ENCODE results near the gene UNC5A.

The UNC5A gene

GRCh38 chr5:176847148-176847547 is 36.8 kb downstream of the UNC5A start:
- DNase-seq (ENCODE audit: low read depth): no peak
- no peak for TF ChIP-seq CTCF (IDR thresholded peaks at IDR 0.05; ENCODE audit: low read depth, low read length, missing control alignments)
- in situ Hi-C loops (cut with HindIII; ENCODE audit: low sequenced_read_pairs): no loop called here
- no peak overlapping the region for H3K4me3 ChIP-seq (ENCODE audit: low read depth, low read length)

GRCh38 chr5:176847726-176848290 is 37.4 kb downstream of the UNC5A start:
- in situ Hi-C loops (cut with HindIII; ENCODE audit: low sequenced_read_pairs): no loop called here
- DNase-seq (ENCODE audit: low read depth): no peak
- no peak for TF ChIP-seq CTCF (IDR thresholded peaks at IDR 0.05; ENCODE audit: low read depth, low read length, missing control alignments)
- no peak overlapping the region for H3K4me3 ChIP-seq (ENCODE audit: low read depth, low read length)

GRCh38 chr5:176848651-176849050 is 38.3 kb downstream of the UNC5A start:
- TF ChIP-seq CTCF (IDR thresholded peaks at IDR 0.05; ENCODE audit: low read depth, low read length, missing control alignments): no peak
- DNase-seq (ENCODE audit: low read depth): no peak
- no peak overlapping the region for H3K4me3 ChIP-seq (ENCODE audit: low read depth, low read length)

GRCh38 chr5:176849611-176850227 is 39.4 kb downstream of the UNC5A start:
- H3K4me3 ChIP-seq (ENCODE audit: low read depth, low read length): no peak overlapping the region
- in situ Hi-C loops (cut with HindIII; ENCODE audit: low sequenced_read_pairs): no loop called here
- TF ChIP-seq CTCF (IDR thresholded peaks at IDR 0.05; ENCODE audit: low read depth, low read length, missing control alignments): no peak
- DNase-seq (ENCODE audit: low read depth): no peak

More at GRCh38 chr5:176848651-176849050, 38.3 kb downstream of the UNC5A start:
- in situ Hi-C loops (cut with HindIII; ENCODE audit: low sequenced_read_pairs): no loop called here

GRCh38 chr5:176850371-176851245 is 40.2 kb downstream of the UNC5A start:
- in situ Hi-C loops (cut with HindIII; ENCODE audit: low sequenced_read_pairs): no loop called here
- DNase-seq (ENCODE audit: low read depth): no peak
- no peak overlapping the region for H3K4me3 ChIP-seq (ENCODE audit: low read depth, low read length)
- no peak for TF ChIP-seq CTCF (IDR thresholded peaks at IDR 0.05; ENCODE audit: low read depth, low read length, missing control alignments)

DNA sequence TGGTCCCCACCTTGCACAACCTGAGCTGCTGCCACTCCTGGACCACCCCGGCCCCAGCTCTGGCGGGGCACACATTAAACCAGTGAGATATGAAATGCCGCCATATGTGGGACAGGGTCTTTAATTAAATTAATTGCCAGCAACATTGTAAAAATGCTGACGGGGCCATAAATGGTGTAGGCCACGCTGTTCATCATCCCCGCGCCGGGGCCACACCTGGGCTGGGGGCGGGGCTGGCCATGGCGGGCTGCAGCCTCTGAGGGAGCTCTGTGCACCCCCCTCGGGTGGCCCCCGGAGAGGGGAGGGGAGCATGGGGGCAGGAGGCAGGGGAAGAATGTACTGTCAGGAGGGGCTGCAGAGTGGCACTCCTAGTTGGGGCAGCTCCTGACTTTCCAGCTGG is 41.0 kb downstream of the UNC5A start:
- no peak overlapping the region for H3K4me3 ChIP-seq (ENCODE audit: low read depth, low read length)
- no peak for TF ChIP-seq CTCF (IDR thresholded peaks at IDR 0.05; ENCODE audit: low read depth, low read length, missing control alignments)
- in situ Hi-C loops (cut with HindIII; ENCODE audit: low sequenced_read_pairs): no loop called here
- DNase-seq (ENCODE audit: low read depth): no peak

Measured in astrocyte of the cerebellum (primary cell).